GM19099 (cell line): Measurements from ENCODE around the gene DDX56.

Experiments
- POLR2A ChIP-seq: IDR thresholded peaks from 3 replicates; pipeline ENCODE4 v1.6.1; 2011; ENCODE audit warnings: low read depth; ENCODE audit not compliant: insufficient read length; ENCODE audit errors: extremely low read depth

The DDX56 gene

DNA sequence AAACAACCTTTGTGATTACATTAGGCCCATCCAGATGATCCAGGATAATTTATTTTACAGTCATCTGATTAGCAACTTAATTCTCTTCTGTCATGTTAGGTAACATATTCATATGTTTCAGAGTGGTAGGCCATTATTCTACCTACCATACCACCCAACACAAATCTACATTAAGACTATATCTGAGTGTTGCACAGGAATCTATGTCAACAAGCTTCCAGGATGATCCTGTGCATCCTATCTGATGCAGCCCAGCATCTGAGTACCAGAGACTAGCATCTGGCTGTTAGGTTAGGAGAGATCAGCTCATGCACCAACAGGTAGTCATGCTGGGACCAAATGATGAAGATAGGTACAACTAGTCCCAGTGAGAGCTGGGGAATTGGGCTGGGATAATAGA lies 1.3 kb upstream of the DDX56 start:
- no peak for TF ChIP-seq POLR2A

DNA sequence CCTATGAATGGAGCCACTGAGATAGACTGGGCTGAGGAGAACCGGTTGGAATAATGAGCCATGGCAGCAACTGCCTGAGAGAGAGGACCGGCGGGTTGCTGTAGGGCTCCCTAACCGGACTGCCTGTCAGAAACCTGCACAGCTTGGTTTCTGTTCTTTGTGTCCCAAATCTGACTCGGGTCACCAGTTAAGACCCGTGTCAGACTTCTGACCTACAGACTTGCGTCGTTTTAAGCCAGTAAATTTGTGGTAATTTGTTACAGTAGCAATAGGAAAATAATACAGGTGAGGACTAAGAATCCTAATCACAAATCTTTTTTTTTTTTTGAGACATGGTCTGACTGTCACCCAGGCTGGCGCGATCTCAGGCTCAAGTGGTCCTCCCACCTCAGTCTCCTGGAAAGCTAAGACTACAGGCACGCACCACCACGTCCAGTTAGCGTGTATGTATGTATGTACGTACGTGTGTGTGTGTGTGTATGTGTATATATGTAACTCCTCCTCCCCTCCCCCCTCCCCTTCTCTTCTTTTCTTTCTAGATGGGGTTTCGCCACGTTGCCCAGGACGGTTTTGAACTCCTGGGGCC lies 672 bp upstream of the DDX56 start:
- TF ChIP-seq POLR2A, result no peak

DNA sequence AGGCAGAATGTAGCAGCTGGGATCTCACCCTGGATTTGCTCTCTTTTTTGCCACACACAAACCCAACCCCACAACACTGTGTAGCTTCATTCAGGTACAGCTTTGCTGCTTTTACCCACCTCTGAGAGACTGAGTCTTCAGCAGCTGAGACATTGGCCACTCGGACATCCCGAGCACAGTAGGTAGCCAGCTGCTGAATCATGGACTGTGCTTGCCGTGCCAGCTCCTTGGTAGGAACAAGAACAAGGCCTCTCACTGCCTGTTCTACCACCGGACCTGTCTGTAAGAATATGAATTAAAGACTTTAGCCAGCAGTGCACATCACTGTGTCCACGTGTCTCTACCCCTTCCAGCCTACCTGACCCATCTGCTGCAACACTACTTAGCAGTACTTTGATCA lies 937 bp downstream of the DDX56 start:
- no peak for TF ChIP-seq POLR2A

DNA sequence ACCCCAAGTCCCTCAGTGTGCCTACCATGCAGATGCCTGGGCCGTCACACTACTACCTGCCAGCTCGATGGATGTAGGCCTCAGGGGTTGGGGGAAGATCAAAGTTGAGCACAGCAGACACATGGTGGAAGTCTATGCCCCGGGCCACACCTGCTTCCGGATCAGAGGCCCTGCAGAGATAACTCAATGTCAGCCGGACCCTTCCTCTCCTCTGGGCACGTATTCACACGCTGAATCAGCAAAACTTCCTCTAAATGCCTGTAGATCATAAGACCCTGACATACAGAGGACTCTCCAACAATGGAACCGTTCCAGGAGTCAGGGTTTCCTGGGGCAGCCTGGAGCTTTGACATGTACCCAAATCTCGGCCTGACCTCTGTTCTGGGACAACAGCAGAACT lies 3.7 kb downstream of the DDX56 start:
- TF ChIP-seq POLR2A, result no peak

DNA sequence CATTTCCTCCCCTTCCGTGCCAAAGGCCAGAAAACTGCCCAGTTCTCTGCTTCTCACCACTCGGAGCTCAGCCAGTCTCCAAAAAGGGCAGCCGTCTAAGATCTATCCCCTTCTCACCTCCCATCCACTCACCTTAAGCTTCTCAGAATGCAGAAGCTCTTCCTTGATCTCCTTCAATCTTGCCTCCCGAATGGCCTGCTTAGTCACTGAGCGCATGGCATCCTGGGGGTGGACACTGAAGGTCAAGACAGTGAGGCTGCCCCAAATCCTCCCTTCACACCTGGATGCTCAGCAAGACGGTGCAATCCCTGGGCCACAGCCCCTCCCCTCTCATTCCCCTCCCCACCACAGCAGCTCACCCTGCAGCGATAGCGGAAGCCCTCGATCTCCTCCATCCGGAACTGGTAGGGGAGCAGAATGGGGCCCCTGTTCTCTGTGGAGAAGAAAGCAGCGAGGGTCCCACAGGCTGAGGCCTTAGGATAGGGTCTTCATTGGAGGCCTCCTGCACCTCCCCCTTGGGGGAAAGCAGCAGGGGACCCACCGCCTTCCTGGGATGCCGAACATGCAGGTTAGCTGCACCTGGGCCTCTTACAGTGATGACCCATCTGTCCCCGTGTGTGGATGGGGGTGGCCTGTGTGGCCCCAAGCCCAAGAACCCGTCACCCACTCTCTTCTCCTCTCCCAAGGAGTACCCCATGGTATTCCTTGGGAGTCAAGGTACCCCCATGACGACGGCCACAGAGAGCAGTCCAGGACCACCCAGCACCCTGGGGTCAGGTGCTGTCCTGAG lies 4.7 kb downstream of the DDX56 start:
- no peak for TF ChIP-seq POLR2A

DNA sequence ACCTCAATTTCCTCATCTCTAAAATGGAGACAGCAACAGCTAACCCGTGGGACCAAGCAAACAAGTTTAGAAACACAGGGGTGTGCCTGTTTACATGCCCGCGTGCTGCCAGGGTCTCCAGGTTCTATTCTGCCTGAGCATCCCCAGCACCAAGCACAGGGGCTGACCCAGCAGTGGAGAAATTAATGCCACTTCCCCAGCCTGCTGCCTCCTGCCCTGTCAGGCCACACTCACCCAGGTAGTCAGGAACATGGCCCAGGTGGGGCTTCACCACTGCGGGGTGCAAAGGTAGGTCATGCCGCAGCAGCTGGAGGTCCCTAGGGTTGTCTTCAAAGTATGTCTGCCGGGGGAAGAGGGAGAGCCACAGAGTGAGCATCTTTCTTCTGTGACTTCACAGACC lies 5.8 kb downstream of the DDX56 start:
- no peak for TF ChIP-seq POLR2A

DNA sequence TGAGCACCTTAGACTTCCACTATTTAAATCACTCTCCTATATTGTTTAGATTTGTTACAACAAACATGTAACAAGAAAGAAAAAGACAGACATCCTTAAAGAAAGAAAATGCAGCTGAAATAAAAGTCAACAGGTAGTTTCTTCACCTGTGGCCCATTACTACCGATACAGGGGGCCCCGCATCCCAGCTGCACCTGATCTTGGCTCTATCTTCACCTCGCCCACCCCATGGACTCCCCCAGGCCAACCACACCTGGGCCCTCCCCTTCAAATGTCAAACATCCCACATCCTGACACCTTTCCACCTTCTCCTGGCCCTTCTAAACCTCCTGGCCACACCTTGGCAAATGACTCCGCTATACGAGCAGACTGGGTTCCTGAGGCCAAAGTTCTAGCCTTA lies 7.0 kb downstream of the DDX56 start:
- TF ChIP-seq POLR2A, result no peak

DNA sequence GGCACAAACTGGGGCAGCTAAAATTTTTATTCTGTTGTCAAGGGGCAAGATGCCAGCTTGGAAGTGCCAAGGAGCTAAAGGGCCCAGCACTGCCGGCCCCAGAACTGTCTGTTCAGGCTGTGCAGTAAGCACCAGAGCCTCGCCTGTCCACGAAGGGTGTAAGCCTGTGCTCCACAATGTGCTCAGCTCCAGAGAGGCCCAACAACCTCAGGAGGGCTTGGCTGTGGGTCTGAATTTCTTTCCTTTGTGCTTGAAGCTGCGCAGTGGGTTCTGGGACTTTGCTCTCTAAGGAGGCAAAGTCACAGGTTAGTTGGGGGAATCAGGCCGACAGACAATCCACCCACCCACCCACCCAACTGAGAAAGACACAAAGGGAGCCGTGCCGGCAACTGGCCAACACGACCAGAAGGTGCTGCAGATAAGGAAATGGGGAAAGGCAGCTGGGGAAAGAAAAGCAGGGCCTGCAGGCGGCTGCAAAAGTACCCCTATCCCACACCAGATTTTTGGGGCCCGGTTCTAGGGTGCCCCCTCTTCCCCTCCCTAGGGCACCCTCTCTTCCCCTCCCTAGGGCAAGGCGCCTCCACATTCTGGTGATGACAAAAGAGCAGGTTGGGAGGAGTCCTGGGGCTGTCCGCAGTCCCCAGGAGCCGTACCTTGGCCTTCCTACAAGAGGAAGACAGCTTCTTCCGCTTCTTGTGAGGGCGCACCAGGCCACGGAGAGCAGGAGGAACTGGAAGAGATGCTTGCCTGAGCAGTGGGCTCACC lies 7.7 kb downstream of the DDX56 start:
- no peak for TF ChIP-seq POLR2A

DNA sequence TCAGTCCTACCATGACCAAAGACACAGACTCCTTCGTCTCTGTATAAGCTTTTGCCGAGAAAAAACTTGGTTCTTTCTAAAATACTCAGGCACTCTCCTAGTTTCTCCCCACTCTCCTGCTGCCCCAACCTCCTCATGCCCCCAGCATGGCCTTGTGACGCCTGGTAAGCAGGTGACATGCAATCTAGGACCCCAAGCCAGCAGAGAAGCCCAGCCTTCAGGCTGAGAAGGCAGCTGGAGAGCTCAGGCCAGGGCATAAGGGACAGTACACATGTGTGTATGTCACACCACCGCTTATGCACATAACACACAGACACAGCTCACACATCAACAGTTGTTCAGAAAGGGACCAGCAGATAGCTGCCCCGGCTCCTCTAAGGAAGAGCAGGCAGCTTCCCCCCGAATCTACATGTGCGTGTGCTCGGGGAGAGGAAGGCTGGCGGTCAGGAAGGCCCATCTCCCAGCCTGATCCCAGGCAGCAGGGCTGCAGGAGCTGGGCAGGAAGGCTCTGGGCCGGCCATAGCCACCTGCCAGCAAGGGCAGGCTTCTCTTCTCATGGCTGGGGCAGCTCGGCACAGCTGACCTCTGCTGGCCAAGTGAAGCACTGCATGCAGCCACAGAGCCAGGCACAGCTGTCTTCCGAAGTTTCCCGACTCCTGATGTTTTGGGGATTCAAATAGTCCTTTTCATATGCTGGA lies 8.5 kb downstream of the DDX56 start:
- TF ChIP-seq POLR2A, result no peak

DNA sequence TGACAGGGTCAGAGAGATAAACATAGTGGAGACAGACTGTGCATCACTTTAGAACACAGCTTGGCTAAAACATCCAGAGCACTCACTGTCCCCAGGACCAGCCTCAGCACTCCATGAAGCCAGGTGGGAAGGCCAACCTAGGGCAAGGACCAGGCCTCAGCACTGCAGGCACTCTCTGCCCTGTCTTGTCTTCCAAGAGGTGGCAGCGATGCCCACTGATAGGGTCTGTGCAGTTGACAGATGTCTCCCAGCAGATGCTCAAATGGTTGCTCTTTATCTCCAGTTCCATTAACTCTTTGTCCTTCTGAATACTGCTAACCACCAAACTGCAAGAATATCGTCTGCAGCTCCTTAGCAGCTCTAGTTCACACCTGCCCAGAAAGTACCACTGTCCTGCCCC lies 9.1 kb downstream of the DDX56 start:
- no peak for TF ChIP-seq POLR2A

DNA sequence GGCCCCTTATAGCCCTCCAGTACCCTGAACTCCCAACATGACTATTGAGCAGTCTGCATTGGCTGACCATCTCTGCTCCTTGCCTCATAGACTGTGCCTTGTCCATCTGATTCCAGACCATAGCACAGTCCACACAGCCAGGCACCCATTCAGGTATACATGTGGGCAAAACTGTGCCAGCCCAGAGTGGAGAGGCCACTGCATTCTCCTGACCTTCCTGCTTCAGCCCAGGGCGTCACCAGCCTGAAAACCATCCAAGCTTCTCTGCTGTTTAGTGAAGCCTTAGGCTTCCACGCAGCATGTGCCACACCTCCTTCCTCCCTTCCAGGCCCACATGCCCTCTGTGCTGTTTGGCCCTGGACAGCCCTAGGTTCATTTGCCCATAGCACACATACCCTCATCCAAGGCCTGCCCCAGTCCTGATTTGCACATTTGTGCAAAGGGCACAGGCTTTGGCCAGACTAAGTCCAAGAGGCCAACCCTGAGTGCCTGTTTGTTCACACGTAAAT lies 10.5 kb downstream of the DDX56 start:
- TF ChIP-seq POLR2A, result no peak

DNA sequence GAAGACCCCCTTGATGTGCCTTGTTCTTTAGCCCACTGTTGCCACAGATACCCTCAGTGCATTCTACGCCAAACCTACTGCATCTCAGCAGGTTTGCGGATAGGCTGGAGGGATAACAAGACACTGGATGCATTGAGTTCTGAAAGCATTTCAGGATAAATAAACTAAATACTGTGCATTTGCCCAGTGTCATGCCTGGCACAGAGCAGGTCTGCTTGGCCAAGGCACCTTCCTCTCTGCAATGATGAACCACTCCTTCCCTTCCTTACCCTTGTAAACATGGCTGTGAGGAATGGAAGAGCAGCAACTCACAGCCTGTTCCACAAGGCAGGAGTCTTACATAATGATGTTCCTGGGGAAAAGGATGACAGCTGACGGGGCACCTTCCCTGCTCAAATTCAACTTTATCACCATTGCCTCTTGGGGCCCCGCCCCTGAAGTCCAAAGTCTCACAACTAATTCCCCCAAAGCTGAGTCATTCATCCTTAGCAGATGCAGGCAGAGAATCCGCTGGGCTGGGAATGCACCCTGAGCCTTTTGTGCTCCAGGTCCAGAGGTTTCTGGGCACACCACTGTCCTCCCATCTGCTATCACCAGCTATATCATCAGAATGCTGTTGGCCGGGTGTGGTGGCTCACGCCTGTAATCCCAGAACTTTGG lies 11.6 kb downstream of the DDX56 start:
- TF ChIP-seq POLR2A, result no peak

DNA sequence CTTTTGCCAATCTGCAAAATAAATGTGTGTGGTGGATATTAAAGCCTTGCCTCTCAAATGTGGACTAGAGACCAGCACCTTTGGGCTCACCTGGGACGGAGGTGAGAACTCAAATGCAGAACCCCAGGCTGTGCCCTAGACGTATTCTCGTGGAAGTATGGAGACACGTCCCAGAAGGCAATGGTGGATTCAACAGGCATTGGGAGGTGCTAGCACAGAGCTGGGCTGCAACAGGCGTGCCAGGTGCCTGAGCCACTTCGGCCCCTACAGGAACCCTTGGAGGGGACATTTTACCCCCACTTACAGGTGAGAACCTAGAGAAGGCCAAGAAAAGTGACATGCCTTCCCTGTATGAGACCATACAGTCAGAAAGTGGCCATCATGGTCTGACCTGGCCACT lies 12.2 kb downstream of the DDX56 start:
- no peak for TF ChIP-seq POLR2A

DNA sequence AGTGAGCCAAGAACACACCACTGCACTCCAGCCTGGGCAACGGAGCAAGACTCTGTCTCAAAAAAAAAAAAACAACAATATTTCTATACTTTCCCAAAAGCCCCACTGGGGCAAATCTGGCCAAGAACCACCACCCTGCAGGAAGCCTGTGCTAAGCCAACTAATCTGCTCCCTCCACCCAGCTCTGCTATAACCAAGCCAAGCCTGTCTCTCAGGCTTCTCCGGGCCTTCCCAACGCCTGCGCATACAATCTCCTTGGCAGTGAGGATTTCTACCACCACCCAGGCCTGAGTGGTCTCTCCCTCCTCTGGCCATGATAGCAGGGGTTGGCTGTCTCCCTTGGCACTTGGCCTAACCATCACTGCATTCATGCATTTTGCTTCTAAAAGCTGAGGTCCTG lies 14.2 kb downstream of the DDX56 start:
- no peak for TF ChIP-seq POLR2A

DNA sequence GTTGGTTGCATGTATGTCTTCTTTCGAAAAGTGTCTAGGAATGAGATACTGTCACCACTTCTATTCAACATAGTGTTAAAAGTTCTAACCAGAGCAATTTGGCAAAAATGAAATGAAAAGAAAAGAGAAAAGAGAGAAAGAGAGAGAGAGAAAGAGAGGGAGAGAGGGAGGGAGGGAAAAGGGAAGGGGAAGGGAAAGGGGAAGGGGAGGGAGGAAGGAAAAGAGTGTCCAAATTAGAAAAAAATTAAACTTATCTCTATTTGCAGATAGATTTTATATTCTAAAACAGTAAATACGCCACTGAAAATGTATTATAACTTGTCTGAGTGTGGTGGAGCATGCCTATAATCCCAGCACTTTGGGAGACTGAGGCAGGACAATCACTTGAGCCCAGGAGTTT lies 16.2 kb downstream of the DDX56 start:
- TF ChIP-seq POLR2A, result no peak
